ENCODE measurements around the gene HIPK2.
"Not testable (repeated sequence)": the region's sequence is repeated elsewhere in the genome, so short reads cannot be mapped to it uniquely, and the experiment has no call there.

The HIPK2 gene

GRCh38 chr7:139560199-139560598 lies 217.6 kb downstream of the HIPK2 start:
- no peak for DNase-seq

- DNase-seq, result no peak
These were observed 218.3 kb downstream of the HIPK2 start for GRCh38 chr7:139559364-139560105.

- DNase-seq, result no peak
These were observed 219.8 kb downstream of the HIPK2 start for GRCh38 chr7:139557857-139558581.

GRCh38 chr7:139553991-139554700 lies 223.7 kb downstream of the HIPK2 start:
- not testable (repeated sequence) for DNase-seq

GRCh38 chr7:139548302-139549028 lies 229.3 kb downstream of the HIPK2 start:
- no peak for DNase-seq

- DNase-seq, result no peak
These were observed 233.2 kb downstream of the HIPK2 start for GRCh38 chr7:139544645-139545044.

- no peak for DNase-seq
These were observed 233.8 kb downstream of the HIPK2 start for GRCh38 chr7:139543801-139544603.

- no peak for DNase-seq
These were observed 235.3 kb downstream of the HIPK2 start for GRCh38 chr7:139542308-139543151.

- DNase-seq, result no peak
These were observed 236.0 kb downstream of the HIPK2 start for GRCh38 chr7:139541600-139542307.

- DNase-seq, result no peak
These were observed 237.6 kb downstream of the HIPK2 start for GRCh38 chr7:139540203-139540602.

GRCh38 chr7:139538881-139539635 lies 238.7 kb downstream of the HIPK2 start:
- no peak for DNase-seq

- no peak for DNase-seq
These were observed 241.6 kb downstream of the HIPK2 start for GRCh38 chr7:139536152-139536551.

- no peak for DNase-seq
These were observed 242.7 kb downstream of the HIPK2 start for GRCh38 chr7:139534966-139535651.

- DNase-seq, result no peak
These were observed 243.7 kb downstream of the HIPK2 start for GRCh38 chr7:139534096-139534495.

- DNase-seq, result no peak
These were observed 245.1 kb downstream of the HIPK2 start for GRCh38 chr7:139532636-139533155.

GRCh38 chr7:139531094-139531493 lies 246.7 kb downstream of the HIPK2 start:
- no peak for DNase-seq

- DNase-seq, result no peak
These were observed 250.9 kb downstream of the HIPK2 start for GRCh38 chr7:139526578-139527544.

GRCh38 chr7:139525750-139526149 lies 252.0 kb downstream of the HIPK2 start:
- no peak for DNase-seq

Measured in NCI-H2029 treated with DMSO at 0.1 percent for 48 hours (cell line).